Type B pancreatic cell (in vitro differentiated cells): ENCODE measurements around the gene OR52K2. TPM values are rescaled to one million over a fixed set of nuclear protein-coding genes. Genes with fewer than 3 reads are reported as not detected.
"Not testable (repeated sequence)": the region's sequence is repeated elsewhere in the genome, so short reads cannot be mapped to it uniquely, and the experiment has no call there.

Experiments
- DNase-seq: peaks from one replicate; pipeline ENCODE4 v3.0.0; 2021; ENCODE audit warnings: mixed read lengths; ENCODE audit not compliant: unreplicated experiment; ENCODE audit errors: extremely low spot score
- H3K27ac Mint-ChIP-seq: 2 replicates; pipeline ENCODE4 v1.8.0; 2021; ENCODE audit warnings: mild to moderate bottlenecking, mixed read lengths
- H3K27me3 Mint-ChIP-seq: 2 replicates; pipeline ENCODE4 v1.8.0; 2021; ENCODE audit warnings: mixed read lengths
- H3K36me3 Mint-ChIP-seq: 2 replicates; pipeline ENCODE4 v1.8.0; 2021; ENCODE audit warnings: mixed read lengths
- H3K4me1 Mint-ChIP-seq: one replicate; pipeline ENCODE4 v1.8.0; 2021; ENCODE audit warnings: mixed read lengths; ENCODE audit not compliant: unreplicated experiment
- H3K4me3 Mint-ChIP-seq: 2 replicates; pipeline ENCODE4 v1.8.0; 2021; ENCODE audit warnings: mild to moderate bottlenecking, mixed read lengths
- H3K9me3 Mint-ChIP-seq: 2 replicates; pipeline ENCODE4 v1.8.0; 2021; ENCODE audit warnings: mixed read lengths
- CTCF ChIP-seq: fragments of 200-600 bp; sonication (generic); conservative IDR thresholded peaks from 2 replicates; pipeline ENCODE4 v1.5.0; 2021; ENCODE audit warnings: antibody characterized with exemption, mild to moderate bottlenecking
- long read RNA-seq: library from polyadenylated mRNA; unstranded; transcript quantifications from one replicate; pipeline ENCODE4 v2.0.0, GENCODE V29; 2020
- total RNA-seq: library from RNA; stranded (reverse); gene quantifications from 2 replicates; pipeline ENCODE4 v1.2.1, GENCODE V29; 2021; ENCODE audit warnings: low replicate concordance

OR52K2 gene
- total RNA-seq: not detected in 2 replicates
- long read RNA-seq: 0 reads

- no peak for TF ChIP-seq CTCF
- Mint-ChIP-seq H3K27me3 (peaks cover 2% of the 10 kb centered on the region), H3K9me3 (no peaks in the 10 kb centered on the region), H3K4me3 (no peak within 1 kb of the TSS), H3K27ac (no peak within 1 kb of the TSS), H3K4me1 (no peaks in the 10 kb centered on the region), H3K36me3 (no peaks in the 10 kb centered on the region)
- DNase-seq: no peak
These were observed at the start of gene OR52K2 for GRCh38 chr11:4448995-4449394. Gene OR52K2, plus strand, starts transcription at chr11:4449295. Its CDS starts 45 bp downstream, at chr11:4449340.

GRCh38 chr11:4406206-4406605 is 42.9 kb upstream of the OR52K2 start:
- not testable (repeated sequence) for H3K4me1 Mint-ChIP-seq, H3K4me3 Mint-ChIP-seq, H3K9me3 Mint-ChIP-seq, H3K36me3 Mint-ChIP-seq, H3K27ac Mint-ChIP-seq, DNase-seq
- peaks cover 15% of the 10 kb centered on the region for H3K27me3 Mint-ChIP-seq

- no peaks in the 10 kb centered on the region for H3K9me3 Mint-ChIP-seq
- no peaks in the 10 kb centered on the region for H3K36me3 Mint-ChIP-seq
- H3K27me3 Mint-ChIP-seq: peaks cover 2% of the 10 kb centered on the region
- DNase-seq: no peak
- H3K4me3 Mint-ChIP-seq: no peak overlapping the region
- no peaks in the 10 kb centered on the region for H3K4me1 Mint-ChIP-seq
- no peak overlapping the region for H3K27ac Mint-ChIP-seq
- no peak for TF ChIP-seq CTCF
These were observed 32.8 kb upstream of the OR52K2 start for GRCh38 chr11:4416306-4416705.

- no peak overlapping the region for H3K4me3 Mint-ChIP-seq
- no peaks in the 10 kb centered on the region for H3K36me3 Mint-ChIP-seq
- H3K9me3 Mint-ChIP-seq: no peaks in the 10 kb centered on the region
- no peaks in the 10 kb centered on the region for H3K4me1 Mint-ChIP-seq
- peaks cover 2% of the 10 kb centered on the region for H3K27me3 Mint-ChIP-seq
- no peak for DNase-seq
- TF ChIP-seq CTCF: no peak
- H3K27ac Mint-ChIP-seq: no peak overlapping the region
These were observed 32.3 kb upstream of the OR52K2 start for GRCh38 chr11:4416816-4417215.

- H3K36me3 Mint-ChIP-seq: no peaks in the 10 kb centered on the region
- H3K4me3 Mint-ChIP-seq: no peak overlapping the region
- H3K27me3 Mint-ChIP-seq: peaks cover 2% of the 10 kb centered on the region
- H3K9me3 Mint-ChIP-seq: no peaks in the 10 kb centered on the region
- H3K27ac Mint-ChIP-seq: no peak overlapping the region
- no peaks in the 10 kb centered on the region for H3K4me1 Mint-ChIP-seq
- no peak for DNase-seq
- no peak for TF ChIP-seq CTCF
These were observed 30.7 kb upstream of the OR52K2 start for GRCh38 chr11:4418403-4418802.

- Mint-ChIP-seq H3K9me3 (no peaks in the 10 kb centered on the region), H3K27me3 (peaks cover 8% of the 10 kb centered on the region), H3K4me3 (no peak overlapping the region), H3K4me1 (no peaks in the 10 kb centered on the region), H3K27ac (no peak overlapping the region), H3K36me3 (no peaks in the 10 kb centered on the region)
- TF ChIP-seq CTCF: no peak
- DNase-seq: no peak
These were observed 19.0 kb upstream of the OR52K2 start for GRCh38 chr11:4430051-4430450.
